C4-2B (cell line): ENCODE results near the gene CTNNA3.

Experiments
- H3K27ac ChIP-seq: fragments of 450-650 bp; 2 replicates; pipeline ENCODE4 v1.5.1; 2017
- ZFX ChIP-seq: fragments of 450-650 bp; IDR thresholded peaks from 2 replicates; pipeline ENCODE4 v1.6.1; 2017
- TF ChIP-seq, protein P1 (sequence below): fragments of 450-650 bp; conservative IDR thresholded peaks from 2 replicates; pipeline ENCODE4 v1.5.1; 2017; ENCODE audit warnings: mild to moderate bottlenecking

Gene CTNNA3

DNA sequence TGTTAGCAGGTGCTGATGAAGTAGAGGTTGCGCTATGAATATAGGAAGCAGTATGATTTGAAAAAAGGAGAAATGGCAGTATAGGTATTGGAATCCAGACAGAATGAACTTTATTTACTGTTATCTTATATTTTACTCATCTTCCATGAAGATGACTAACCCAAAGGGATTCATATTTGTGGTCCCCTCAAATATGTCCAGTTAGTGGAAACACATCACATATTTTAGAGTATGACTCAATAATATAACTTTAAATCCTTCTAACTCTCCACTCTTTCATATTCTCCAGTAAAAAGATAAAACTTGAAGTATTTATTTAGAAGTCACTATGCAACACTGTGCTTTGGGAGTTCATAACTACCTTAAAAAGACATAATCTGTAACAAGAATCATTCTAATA lies 1056.6 kb downstream of the CTNNA3 start:
- no peak overlapping the region for H3K27ac ChIP-seq
- no peak for TF ChIP-seq ZFX
- TF ChIP-seq, protein P1, sequence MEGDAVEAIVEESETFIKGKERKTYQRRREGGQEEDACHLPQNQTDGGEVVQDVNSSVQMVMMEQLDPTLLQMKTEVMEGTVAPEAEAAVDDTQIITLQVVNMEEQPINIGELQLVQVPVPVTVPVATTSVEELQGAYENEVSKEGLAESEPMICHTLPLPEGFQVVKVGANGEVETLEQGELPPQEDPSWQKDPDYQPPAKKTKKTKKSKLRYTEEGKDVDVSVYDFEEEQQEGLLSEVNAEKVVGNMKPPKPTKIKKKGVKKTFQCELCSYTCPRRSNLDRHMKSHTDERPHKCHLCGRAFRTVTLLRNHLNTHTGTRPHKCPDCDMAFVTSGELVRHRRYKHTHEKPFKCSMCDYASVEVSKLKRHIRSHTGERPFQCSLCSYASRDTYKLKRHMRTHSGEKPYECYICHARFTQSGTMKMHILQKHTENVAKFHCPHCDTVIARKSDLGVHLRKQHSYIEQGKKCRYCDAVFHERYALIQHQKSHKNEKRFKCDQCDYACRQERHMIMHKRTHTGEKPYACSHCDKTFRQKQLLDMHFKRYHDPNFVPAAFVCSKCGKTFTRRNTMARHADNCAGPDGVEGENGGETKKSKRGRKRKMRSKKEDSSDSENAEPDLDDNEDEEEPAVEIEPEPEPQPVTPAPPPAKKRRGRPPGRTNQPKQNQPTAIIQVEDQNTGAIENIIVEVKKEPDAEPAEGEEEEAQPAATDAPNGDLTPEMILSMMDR = no peak

DNA sequence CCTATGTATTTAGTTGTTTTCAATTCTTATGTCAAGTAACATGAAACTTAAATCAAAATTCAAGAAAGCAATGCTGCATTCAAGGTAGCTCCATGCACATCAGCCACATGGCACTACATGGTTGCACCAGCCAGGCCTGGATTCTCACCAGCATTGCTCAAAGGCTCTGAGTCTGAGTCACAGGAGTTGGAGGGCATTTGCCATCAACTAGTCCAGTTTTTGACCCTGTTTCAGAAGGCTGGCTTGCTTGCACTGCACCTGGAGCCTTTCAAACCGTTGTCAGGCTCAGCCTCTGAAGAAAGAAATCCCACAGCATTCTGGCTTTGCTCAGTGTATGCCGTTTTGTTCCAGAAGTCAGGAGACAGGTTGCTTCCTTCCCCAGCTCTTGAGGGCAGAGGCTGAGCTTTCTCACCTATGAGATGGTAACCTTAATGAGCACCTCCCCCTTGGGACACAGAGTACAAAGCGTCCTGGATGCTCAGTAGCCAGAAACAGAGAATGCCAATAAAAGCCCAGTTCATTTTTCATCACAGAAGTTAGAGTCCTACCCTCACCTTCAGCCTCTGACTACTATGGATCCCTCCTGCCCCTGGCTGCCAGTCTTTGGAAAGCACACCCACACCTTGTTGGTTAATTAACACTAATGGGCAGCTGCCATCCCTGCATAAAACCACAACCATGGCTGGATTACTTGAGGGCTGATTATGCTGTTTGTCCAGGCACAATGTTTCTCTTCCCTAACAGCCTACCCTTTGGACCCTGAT lies 1058.5 kb downstream of the CTNNA3 start:
- no peak overlapping the region for H3K27ac ChIP-seq
- TF ChIP-seq, protein P1 = no peak
- no peak for TF ChIP-seq ZFX

DNA sequence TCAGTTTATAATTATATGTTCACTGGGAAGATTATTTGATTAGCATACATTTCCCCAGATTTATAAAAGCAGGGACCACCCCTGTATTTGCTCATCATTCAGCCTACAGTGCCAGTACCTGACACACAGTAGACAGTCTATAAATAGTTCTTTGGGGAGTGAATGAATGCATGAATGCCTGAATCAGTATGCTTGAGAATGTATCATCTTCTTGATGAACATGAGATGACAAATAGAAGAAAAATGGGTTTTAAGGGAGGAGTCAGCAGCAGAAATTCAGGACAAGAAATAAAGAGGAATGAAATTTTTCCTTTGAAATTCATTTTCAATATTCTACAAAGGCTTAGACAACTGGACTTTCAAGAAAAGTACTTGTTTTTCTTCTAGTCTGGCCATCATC lies 1066.0 kb downstream of the CTNNA3 start:
- H3K27ac ChIP-seq = no peak overlapping the region

DNA sequence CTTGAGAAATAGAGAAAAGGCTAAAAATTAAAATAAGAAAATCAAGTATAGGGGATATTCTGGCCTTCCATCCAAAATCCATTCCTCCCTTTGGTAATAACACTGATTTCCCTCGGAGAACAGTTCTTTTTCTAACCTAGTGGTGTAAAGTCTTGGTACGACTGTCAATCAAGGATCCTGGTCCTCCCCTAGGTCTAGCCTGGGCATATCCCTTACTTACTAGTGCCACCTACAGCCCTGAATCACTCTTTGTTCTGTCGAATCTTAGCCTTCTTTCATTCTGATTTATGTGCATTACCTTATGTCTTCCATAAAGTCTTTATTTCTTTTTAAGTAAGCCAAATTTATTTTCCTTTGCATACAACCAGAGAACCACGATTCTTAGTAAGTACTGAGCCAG lies 1068.8 kb downstream of the CTNNA3 start:
- H3K27ac ChIP-seq = no peak overlapping the region
- no peak for TF ChIP-seq ZFX
- TF ChIP-seq, protein P1 = peak; percentile 61

More for the DNA sequence above, 1066.0 kb downstream of the CTNNA3 start:
- TF ChIP-seq ZFX = no peak
- TF ChIP-seq, protein P1 = no peak

DNA sequence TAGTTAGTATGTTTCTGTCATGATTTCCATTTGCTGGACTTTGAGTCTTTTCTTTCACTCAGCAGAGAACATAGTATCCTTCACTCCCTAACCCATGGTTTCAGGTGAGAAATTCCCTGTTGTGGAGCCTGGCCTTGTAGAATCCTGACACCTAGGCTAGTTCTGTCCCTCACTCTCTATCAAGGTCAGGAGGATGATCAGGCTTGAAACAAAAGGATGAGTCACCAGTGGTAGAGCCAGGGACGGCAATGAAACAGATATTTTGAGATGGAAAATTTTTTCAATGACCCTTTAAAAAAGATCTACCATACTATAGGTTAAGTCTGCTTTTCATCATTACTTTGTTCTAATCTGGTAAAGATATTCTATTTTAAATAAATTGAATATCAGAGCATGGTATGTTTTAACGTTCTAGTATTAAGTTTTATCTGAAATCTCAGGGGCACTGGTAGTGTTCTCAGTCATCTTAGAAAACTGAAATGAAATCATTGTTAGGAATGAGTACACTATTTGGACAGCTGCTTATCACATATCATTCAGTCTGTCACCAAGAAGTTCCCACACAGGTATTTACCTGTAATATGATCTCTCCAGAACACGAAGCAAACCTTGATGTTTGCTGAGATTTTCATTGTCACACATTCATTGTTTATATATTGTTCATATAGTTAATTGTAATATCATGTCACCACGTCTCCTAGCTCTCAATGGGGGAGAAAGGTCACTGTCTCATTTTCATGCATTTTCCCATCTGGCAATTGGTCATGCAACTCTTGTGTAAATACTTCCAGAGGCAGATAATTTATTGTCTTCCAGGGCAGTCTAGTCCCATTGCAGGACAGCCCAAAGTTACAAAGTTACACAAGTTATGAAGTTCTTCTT lies 1070.0 kb downstream of the CTNNA3 start:
- peak overlapping the region; percentile 6; the same call in 1 of the 2 replicates for H3K27ac ChIP-seq
- TF ChIP-seq ZFX = no peak

DNA sequence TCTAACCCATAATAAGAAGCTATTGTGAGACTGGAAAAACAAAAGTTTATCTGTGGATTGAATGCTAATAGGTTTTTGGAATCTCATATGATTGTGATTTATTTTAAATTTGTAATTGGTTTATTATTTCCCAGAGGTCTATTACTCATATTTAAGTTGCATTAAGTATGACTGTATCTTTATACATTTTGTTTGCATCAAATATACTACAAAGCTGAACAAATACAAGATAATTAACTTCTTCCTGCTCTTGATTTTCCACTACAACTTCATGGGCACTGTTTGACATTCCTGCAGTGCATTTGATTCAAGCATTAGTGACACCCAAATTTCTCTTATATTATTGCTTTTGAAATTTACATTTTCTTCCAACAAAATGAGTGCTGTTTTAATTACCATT lies 1073.9 kb downstream of the CTNNA3 start:
- TF ChIP-seq, protein P1 = no peak
- TF ChIP-seq ZFX = no peak
- H3K27ac ChIP-seq = no peak overlapping the region

DNA sequence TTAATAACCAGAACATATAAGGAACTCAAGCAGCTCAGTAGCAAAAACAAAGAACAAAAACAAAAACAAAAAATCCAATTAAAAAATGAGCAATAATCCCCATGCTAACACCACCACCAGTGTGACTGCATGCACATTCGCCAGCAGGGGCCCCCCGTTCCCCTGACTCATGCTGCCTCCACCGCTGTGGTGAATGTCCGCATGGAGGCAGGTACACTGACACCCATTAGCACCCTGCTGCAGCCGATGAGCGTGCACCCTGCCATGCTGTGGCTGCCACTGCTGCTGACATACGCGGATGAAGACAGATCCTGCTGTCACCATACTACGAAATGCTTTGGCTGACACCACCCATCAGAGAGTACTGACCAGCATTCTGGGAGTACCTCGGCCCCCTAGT lies 1091.8 kb downstream of the CTNNA3 start:
- H3K27ac ChIP-seq = no peak overlapping the region
- TF ChIP-seq, protein P1 = peak; percentile 45
- TF ChIP-seq ZFX = no peak
